ENCODE data around the gene GATD1. TPM values are rescaled to one million over a fixed set of nuclear protein-coding genes. Genes with fewer than 3 reads are reported as not detected.

GATD1 gene
- total and polyA plus RNA-seq, 2 donors (not counting 1 experiment from before 2014, with no cell fraction given): 62.4 to 70.0 TPM

- 92% methylated on average over 18 of the region's 20 CpGs for WGBS (ENCODE audit: insufficient coverage)
- TF ChIP-seq CTCF (IDR thresholded peaks at IDR 0.05): no peak
- TF ChIP-seq EZH2 (IDR thresholded peaks at IDR 0.05; ENCODE audit: borderline replicate concordance, insufficient read depth, low read depth, low read length, poor library complexity, severe bottlenecking): no peak
- Histone ChIP-seq H3K9me3 (ENCODE audit: control extremely low read depth in 1 of 3, control insufficient read depth in 2 of 3, insufficient read depth in 1 of 3, low read length in 2 of 3) (no peaks in the 10 kb centered on the region), H3K9ac (ENCODE audit: low read length) (no peak overlapping the region), H3K79me2 (ENCODE audit: control insufficient read depth, insufficient read depth, low read length) (peaks cover 67% of the 10 kb centered on the region), H3K27me3 (replicated peaks in 1 of 4; ENCODE audit: control extremely low read depth in 1 of 4, control insufficient read depth in 3 of 4, insufficient read depth in 4 of 4, low read length in 3 of 4) (no peaks in the 10 kb centered on the region), H3K4me3 (ENCODE audit: control extremely low read depth in 1 of 5, extremely low read depth in 1 of 5, insufficient read depth in 1 of 5, low read depth in 2 of 5, low read length in 4 of 5) (no peak overlapping the region), H3K4me1 (ENCODE audit: control insufficient read depth in 2 of 2, insufficient read depth in 2 of 2, low read length in 2 of 2) (peaks cover 19 to 42% of the 10 kb centered on the region in 2 donors), H4K20me1 (ENCODE audit: control insufficient read depth, insufficient read depth, low read length, poor library complexity, severe bottlenecking) (peaks cover 54% of the 10 kb centered on the region), H3K27ac (ENCODE audit: low read length in 2 of 2) (no peak overlapping the region), H2AFZ (ENCODE audit: insufficient read depth, low read depth, low read length, poor library complexity, severe bottlenecking) (no peak overlapping the region), H3K4me2 (replicated peaks; ENCODE audit: low read depth, low read length, poor library complexity, severe bottlenecking) (no peak overlapping the region), H3K36me3 (replicated peaks in 1 of 2; ENCODE audit: control extremely low read depth in 1 of 2, control insufficient read depth in 1 of 2, extremely low read depth in 1 of 2, insufficient read depth in 2 of 2, low read length in 1 of 2) (peaks cover 0 to 9% of the 10 kb centered on the region in 2 experiments)
- ATAC-seq (ENCODE audit: low read depth) (no peak), DNase-seq (no peak)
- Mint-ChIP-seq H3K4me3 (no peak overlapping the region), H3K27me3 (no peaks in the 10 kb centered on the region), H3K9me3 (ENCODE audit: insufficient read depth) (no peaks in the 10 kb centered on the region), H3K27ac (no peak overlapping the region), H3K4me1 (peaks cover 19% of the 10 kb centered on the region)
- ChIA-PET CTCF (no interaction called here), POLR2A (interaction anchor here (0.6 kb wide), 2 partner anchors 23 to 35 kb away, joined by 5 to 6 read pairs; no protein-coding TSS in a partner anchor)
- intact Hi-C loops (cut with micrococcal nuclease): no loop called here
These were observed 24.0 kb upstream of the GATD1 start for GRCh38 chr11:801097-801780.

DNA sequence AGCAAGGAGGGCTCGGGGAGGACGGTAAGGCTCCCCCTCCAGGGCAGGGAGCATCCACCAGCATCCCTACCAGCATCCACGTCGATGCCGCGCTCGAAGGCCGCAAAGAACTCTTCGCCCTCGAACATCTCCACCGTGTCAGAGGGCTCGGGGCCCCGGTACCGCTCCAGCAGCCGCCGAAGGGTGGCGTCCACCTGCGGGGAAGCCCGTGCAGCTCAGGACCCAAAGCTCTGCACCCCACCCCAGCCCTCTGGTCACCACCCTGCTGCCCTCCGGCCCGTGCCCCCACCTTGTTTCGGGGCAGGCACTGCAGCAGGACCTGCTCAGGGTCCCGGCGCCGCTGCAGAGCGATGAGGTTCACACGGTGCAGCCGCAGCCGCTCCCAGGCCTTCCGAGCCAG, 23.2 kb upstream of the GATD1 start:
- CTCF ChIA-PET: no interaction called here
- Mint-ChIP-seq H3K4me1 (peaks cover 20% of the 10 kb centered on the region), H3K27me3 (no peaks in the 10 kb centered on the region), H3K27ac (no peak overlapping the region), H3K4me3 (no peak overlapping the region), H3K9me3 (ENCODE audit: insufficient read depth) (no peaks in the 10 kb centered on the region)
- Histone ChIP-seq H3K4me2 (replicated peaks; ENCODE audit: low read depth, low read length, poor library complexity, severe bottlenecking) (no peak overlapping the region), H3K4me1 (ENCODE audit: control insufficient read depth in 2 of 2, insufficient read depth in 2 of 2, low read length in 2 of 2) (peaks cover 23 to 46% of the 10 kb centered on the region in 2 donors), H3K27ac (ENCODE audit: low read length in 2 of 2) (no peak overlapping the region), H3K9ac (ENCODE audit: low read length) (no peak overlapping the region), H3K4me3 (ENCODE audit: control extremely low read depth in 1 of 5, extremely low read depth in 1 of 5, insufficient read depth in 1 of 5, low read depth in 2 of 5, low read length in 4 of 5) (no peak overlapping the region), H3K36me3 (replicated peaks in 1 of 2; ENCODE audit: control extremely low read depth in 1 of 2, control insufficient read depth in 1 of 2, extremely low read depth in 1 of 2, insufficient read depth in 2 of 2, low read length in 1 of 2) (peaks cover 0 to 9% of the 10 kb centered on the region in 2 experiments), H4K20me1 (ENCODE audit: control insufficient read depth, insufficient read depth, low read length, poor library complexity, severe bottlenecking) (peaks cover 59% of the 10 kb centered on the region), H3K79me2 (ENCODE audit: control insufficient read depth, insufficient read depth, low read length) (peaks cover 73% of the 10 kb centered on the region), H3K9me3 (ENCODE audit: control extremely low read depth in 1 of 3, control insufficient read depth in 2 of 3, insufficient read depth in 1 of 3, low read length in 2 of 3) (no peaks in the 10 kb centered on the region), H2AFZ (ENCODE audit: insufficient read depth, low read depth, low read length, poor library complexity, severe bottlenecking) (no peak overlapping the region), H3K27me3 (replicated peaks in 1 of 4; ENCODE audit: control extremely low read depth in 1 of 4, control insufficient read depth in 3 of 4, insufficient read depth in 4 of 4, low read length in 3 of 4) (no peaks in the 10 kb centered on the region)
- 95% methylated on average over 25 of the region's 30 CpGs for WGBS (ENCODE audit: insufficient coverage)
- TF ChIP-seq CTCF (IDR thresholded peaks at IDR 0.05) (no peak), EZH2 (IDR thresholded peaks at IDR 0.05; ENCODE audit: borderline replicate concordance, insufficient read depth, low read depth, low read length, poor library complexity, severe bottlenecking) (no peak)
- no peak for ATAC-seq (ENCODE audit: low read depth)
- intact Hi-C loops (cut with micrococcal nuclease): no loop called here
- POLR2A ChIA-PET: interaction anchor here (0.6 kb wide), 2 partner anchors 22 to 36 kb away, joined by 5 to 6 read pairs; no protein-coding TSS in a partner anchor
- no peak for DNase-seq
